Nephron (organoid): ENCODE data around the gene STPG1.
A peak's percentile ranks its signal among the peaks of the same experiment; 100 is the strongest.

Experiments used
- H3K27ac Mint-ChIP-seq, 3 experiments: 2 replicates each; pipeline ENCODE4 v1.8.0; 2020; ENCODE audit warnings: mixed read lengths in 3 of 3, mild to moderate bottlenecking in 2 of 3, moderate library complexity in 1 of 3
- H3K27me3 Mint-ChIP-seq: 2 replicates; pipeline ENCODE4 v1.8.0; 2021; ENCODE audit warnings: low read depth, mild to moderate bottlenecking, moderate library complexity, mixed read lengths
- H3K36me3 Mint-ChIP-seq: 2 replicates; pipeline ENCODE4 v1.8.0; 2020; ENCODE audit warnings: low read depth, mixed read lengths
- H3K4me1 Mint-ChIP-seq: 2 replicates; pipeline ENCODE4 v1.8.0; 2020; ENCODE audit warnings: mixed read lengths
- H3K4me3 Mint-ChIP-seq, 3 experiments: 2 replicates each; pipeline ENCODE4 v1.8.0; 2020; ENCODE audit warnings: mild to moderate bottlenecking in 3 of 3, mixed read lengths in 3 of 3, moderate library complexity in 2 of 3
- H3K9me3 Mint-ChIP-seq: 2 replicates; pipeline ENCODE4 v1.8.0; 2020; ENCODE audit warnings: mixed read lengths
- TF ChIP-seq, protein P1 (sequence below), 3 experiments: fragments of 200-600 bp; sonication (generic); IDR thresholded peaks; one replicate each; pipeline ENCODE4 v1.5.0; 2021; ENCODE audit warnings: antibody characterized with exemption in 3 of 3; ENCODE audit not compliant: unreplicated experiment in 3 of 3

The STPG1 gene

DNA sequence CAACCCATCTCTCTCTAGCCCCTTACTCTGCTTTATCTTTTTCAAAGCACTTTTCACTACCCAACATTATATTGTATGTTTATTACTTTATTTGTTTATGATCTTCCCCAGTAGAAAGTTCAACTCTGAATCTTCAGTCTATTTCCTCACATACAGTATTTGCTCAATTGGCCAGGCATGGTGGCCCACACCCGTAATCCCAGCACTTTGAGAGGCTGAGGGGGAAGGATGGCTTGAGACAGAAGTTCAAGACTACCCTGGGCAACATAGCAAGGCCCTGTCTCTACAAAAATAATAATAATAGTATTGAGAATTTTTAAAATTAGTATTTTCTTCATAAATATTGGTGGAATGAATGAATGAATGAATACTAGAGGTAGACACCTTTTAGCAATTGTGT, 1.2 kb downstream of the STPG1 start:
- TF ChIP-seq, protein P1, sequence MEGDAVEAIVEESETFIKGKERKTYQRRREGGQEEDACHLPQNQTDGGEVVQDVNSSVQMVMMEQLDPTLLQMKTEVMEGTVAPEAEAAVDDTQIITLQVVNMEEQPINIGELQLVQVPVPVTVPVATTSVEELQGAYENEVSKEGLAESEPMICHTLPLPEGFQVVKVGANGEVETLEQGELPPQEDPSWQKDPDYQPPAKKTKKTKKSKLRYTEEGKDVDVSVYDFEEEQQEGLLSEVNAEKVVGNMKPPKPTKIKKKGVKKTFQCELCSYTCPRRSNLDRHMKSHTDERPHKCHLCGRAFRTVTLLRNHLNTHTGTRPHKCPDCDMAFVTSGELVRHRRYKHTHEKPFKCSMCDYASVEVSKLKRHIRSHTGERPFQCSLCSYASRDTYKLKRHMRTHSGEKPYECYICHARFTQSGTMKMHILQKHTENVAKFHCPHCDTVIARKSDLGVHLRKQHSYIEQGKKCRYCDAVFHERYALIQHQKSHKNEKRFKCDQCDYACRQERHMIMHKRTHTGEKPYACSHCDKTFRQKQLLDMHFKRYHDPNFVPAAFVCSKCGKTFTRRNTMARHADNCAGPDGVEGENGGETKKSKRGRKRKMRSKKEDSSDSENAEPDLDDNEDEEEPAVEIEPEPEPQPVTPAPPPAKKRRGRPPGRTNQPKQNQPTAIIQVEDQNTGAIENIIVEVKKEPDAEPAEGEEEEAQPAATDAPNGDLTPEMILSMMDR (IDR thresholded peaks at IDR 0.05; ENCODE audit: unreplicated experiment in 3 of 3): no peak
- H3K27me3 Mint-ChIP-seq: peaks cover 4% of the 10 kb centered on the region
- no peak overlapping the region for H3K27ac Mint-ChIP-seq
- peaks cover 9% of the 10 kb centered on the region for H3K36me3 Mint-ChIP-seq
- peak overlapping the region; percentile 90 to 96 (median 95) for H3K4me3 Mint-ChIP-seq
- peaks cover 20% of the 10 kb centered on the region for H3K4me1 Mint-ChIP-seq
- H3K9me3 Mint-ChIP-seq: peaks cover 5% of the 10 kb centered on the region

DNA sequence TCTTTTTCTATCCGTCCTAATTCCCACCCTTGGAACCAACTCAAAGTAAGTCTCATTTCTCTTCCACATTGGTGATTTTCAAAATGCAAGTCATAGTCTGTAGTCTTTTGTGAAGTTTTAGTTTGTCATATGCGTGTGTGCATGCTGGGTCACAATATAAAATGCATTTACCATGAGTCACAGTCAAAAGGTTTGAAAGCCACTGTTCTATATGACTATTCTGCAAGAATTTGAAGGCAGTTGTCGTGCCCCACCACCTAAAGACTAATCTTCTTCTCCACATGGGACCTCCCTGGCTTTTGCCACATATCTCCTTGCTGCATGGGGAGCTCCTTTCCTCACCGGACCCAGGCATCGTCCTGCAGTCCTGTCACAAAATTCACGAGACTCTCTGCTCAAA, 1.6 kb downstream of the STPG1 start:
- Mint-ChIP-seq H3K4me3 (peak overlapping the region in 2 of 3 experiments; percentile 17 to 43), H3K9me3 (peaks cover 5% of the 10 kb centered on the region), H3K4me1 (peaks cover 18% of the 10 kb centered on the region), H3K27me3 (peaks cover 4% of the 10 kb centered on the region), H3K27ac (no peak overlapping the region), H3K36me3 (peaks cover 9% of the 10 kb centered on the region)
- TF ChIP-seq, protein P1 (IDR thresholded peaks at IDR 0.05; ENCODE audit: unreplicated experiment in 3 of 3): no peak

DNA sequence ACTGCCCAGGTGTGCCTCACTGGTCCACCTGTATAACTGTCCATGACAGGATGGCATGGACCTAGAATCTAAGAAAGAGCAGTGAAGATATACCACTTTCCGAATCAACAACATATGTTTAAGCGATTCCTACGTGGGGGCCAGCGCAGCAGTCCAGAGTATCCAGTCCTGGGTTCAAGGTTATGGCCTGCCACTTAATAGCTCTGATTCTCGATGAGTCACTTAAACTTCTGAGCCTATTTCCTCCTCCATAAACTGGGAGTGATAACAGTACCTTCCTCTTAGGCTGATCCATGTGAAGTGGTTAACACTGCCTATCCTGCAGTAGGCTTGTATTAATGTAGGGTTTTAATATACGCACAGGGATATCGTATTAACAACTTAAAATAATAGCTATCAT, 2.8 kb downstream of the STPG1 start:
- TF ChIP-seq, protein P1 (IDR thresholded peaks at IDR 0.05; ENCODE audit: unreplicated experiment in 3 of 3): no peak
- peak overlapping the region in 1 of 3 experiments; percentile 25 for H3K4me3 Mint-ChIP-seq
- H3K9me3 Mint-ChIP-seq: peaks cover 5% of the 10 kb centered on the region
- H3K27ac Mint-ChIP-seq: no peak overlapping the region
- H3K27me3 Mint-ChIP-seq: no peaks in the 10 kb centered on the region
- peaks cover 6% of the 10 kb centered on the region for H3K4me1 Mint-ChIP-seq
- peaks cover 9% of the 10 kb centered on the region for H3K36me3 Mint-ChIP-seq

DNA sequence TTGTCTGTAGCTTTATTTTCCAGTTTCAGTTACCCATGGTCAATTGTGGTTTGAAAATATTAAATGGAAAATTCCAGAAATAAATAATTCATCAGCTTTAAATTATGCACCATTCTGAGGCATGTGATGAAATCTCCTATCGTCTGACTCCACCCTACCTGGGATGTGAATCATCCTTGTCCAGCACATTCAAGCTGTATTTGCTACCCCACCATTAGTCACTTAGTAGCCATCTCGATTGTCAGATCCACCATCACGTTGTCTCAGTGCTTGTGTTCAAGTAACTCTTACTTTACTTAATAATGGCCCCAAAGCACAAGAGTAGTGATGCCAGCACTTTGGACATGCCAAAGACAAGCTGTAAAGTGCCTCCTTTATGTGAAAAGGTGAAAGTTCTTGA, 4.0 kb downstream of the STPG1 start:
- H3K27ac Mint-ChIP-seq: no peak overlapping the region
- peaks cover 5% of the 10 kb centered on the region for H3K9me3 Mint-ChIP-seq
- no peak overlapping the region for H3K4me3 Mint-ChIP-seq
- peaks cover 5% of the 10 kb centered on the region for H3K4me1 Mint-ChIP-seq
- H3K27me3 Mint-ChIP-seq: no peaks in the 10 kb centered on the region
- H3K36me3 Mint-ChIP-seq: peaks cover 9% of the 10 kb centered on the region
- TF ChIP-seq, protein P1 (IDR thresholded peaks at IDR 0.05; ENCODE audit: unreplicated experiment in 3 of 3): no peak

DNA sequence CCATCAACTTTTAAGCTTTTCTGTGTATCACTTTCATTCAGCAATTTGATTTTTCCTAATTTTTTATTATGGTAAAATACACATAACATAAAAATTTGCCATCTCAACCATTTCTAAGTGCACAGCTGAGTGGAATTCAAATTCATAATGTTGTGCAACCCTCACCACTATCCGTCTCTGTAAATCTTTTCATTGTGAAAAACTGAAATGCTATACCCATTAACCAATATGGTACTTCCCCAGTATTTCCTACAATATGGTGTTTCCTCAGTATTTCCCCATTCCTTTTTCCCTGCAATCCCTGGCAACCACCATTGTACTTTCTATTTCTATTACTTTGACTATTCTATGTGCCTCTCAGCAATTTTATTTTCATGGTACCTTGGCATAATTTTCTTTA, 6.8 kb downstream of the STPG1 start:
- H3K27ac Mint-ChIP-seq: no peak overlapping the region
- H3K4me3 Mint-ChIP-seq: no peak overlapping the region
- no peaks in the 10 kb centered on the region for H3K4me1 Mint-ChIP-seq
- H3K36me3 Mint-ChIP-seq: peaks cover 9% of the 10 kb centered on the region
- H3K27me3 Mint-ChIP-seq: no peaks in the 10 kb centered on the region
- peaks cover 5% of the 10 kb centered on the region for H3K9me3 Mint-ChIP-seq
- TF ChIP-seq, protein P1 (IDR thresholded peaks at IDR 0.05; ENCODE audit: unreplicated experiment in 3 of 3): no peak

DNA sequence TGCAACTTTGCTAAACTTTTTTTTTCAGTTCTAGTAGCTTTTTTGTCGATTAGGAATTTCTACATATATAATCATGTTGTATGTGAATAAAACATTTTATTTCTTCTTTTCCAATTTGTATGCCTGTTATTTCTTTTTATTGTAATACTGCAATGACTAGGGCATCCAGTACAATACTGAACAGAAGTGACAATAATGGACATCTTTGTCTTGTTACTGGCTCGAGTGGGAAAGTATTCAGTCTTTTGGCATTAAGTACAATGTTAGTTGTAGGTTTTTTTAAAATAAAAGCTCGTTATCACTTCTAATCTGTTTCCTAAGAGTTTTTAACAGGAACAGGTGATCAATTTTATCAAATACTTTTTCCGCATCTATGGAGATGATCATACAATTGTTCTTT, 9.8 kb downstream of the STPG1 start:
- H3K4me3 Mint-ChIP-seq: no peak overlapping the region
- peaks cover 12% of the 10 kb centered on the region for H3K36me3 Mint-ChIP-seq
- no peaks in the 10 kb centered on the region for H3K4me1 Mint-ChIP-seq
- no peak overlapping the region for H3K27ac Mint-ChIP-seq
- H3K27me3 Mint-ChIP-seq: no peaks in the 10 kb centered on the region
- TF ChIP-seq, protein P1 (IDR thresholded peaks at IDR 0.05; ENCODE audit: unreplicated experiment in 3 of 3): no peak
- peaks cover 5% of the 10 kb centered on the region for H3K9me3 Mint-ChIP-seq
